NCI-H2029 (cell line): Measurements from ENCODE around the gene ZNF205.

ENCODE experiments used
- DNase-seq: peaks from one replicate; lab custom pipeline; 2025; lab: John Stamatoyannopoulos, UW

The ZNF205 gene

DNA sequence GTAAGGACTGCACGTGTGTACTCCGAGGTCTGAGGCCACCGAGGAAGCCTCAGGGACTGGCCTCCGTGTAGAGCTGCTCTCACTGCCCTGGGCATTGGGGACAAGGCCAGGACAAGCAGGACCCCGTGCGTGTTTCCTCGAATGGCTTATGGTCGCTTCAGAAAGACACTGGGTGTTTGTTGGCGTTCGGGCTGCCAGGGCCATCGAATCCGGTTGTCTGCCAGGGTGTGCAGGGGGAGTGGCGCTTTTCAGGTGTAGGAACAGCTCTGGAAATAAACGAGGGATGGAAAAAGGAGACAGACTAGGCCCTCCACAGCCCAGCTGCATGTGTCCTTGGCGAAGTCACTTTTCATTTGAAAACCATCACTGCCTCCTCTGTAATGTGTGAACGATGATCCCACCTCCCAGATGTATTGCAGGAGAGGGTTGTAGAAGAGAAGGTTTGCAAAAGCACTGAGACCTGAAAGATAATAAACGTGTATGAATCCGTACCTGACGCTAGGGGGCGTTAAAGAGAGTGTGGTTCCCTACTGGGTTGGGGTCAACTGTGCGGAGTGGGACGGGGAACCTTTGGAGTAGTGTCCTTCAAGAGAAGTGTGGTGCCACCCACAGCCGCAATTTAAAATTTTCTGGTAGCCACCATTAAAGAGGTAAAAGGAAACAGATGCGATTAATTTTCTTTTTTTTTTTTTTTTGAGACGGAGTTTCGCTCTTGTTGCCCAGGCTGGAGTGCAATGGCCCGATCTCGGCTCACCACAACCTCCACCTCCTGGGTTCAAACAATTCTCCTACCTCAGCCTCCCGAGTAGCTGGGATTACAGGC is 11.2 kb upstream of the ZNF205 start:
- DNase-seq = no peak

DNA sequence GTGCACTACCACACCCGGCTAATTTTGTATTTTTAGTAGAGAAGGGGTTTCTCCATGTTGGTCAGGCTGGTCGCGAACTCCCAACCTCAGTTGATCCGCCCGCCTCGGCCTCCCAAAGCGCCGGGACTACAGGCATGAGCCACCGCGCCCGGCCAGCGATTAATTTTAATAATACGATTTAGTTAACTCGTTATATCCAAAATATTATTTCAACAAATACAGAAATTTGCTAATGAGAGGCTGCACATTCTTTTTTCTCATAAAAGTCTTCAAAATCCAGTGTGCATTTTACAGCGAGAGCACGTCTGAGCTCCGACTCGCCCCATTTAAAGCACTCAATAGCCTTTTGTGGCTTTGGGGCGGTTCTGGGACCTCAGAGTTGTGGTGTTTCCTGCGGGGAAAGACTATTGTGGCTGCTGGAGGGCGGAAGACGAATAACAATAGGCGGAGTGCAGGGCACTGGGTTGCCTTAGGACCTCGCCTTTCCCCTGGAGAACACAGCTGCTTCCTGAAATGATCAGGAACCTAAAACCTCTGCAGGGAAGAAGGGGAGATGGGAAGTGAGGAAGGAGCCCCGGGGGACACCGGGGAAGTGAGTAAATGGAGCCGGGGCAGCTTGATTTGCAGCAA is 10.4 kb upstream of the ZNF205 start:
- no peak for DNase-seq

DNA sequence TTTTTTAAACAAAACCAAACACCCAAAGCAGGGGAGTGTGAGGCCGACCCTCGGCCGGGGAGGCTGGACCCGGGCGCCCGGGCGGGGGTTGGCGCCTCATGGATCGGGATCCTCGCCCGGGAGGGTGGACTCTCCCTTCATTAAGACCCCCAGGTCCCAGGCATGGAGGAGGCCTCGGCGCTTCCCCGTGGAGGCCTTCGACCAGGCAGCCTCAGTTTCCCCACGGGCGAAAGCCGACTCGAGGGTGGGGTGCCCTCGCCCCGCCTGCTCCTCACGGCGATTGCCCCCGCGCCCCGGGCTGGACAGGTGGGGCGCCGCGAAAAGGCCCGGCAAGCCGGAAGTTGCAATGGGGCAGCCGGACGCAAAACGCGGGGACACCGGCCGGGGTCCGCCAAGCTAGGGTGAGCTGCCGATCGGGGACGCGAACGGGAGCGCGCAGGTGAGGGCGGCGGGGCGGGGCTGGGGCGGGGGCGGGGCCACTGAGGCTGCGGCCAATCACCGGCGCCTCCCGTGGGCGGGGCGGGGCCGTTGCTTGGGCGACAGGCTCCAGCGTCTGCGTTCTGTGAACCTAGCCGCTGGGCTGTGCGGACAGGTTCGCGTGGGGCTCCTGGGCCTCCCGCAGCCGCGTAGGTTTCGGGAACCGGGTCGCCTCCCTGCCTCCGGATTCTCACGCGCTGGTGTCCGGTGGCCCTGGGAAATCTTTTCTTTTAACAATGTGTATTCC is 6.0 kb upstream of the ZNF205 start:
- peak; percentile 84 for DNase-seq

DNA sequence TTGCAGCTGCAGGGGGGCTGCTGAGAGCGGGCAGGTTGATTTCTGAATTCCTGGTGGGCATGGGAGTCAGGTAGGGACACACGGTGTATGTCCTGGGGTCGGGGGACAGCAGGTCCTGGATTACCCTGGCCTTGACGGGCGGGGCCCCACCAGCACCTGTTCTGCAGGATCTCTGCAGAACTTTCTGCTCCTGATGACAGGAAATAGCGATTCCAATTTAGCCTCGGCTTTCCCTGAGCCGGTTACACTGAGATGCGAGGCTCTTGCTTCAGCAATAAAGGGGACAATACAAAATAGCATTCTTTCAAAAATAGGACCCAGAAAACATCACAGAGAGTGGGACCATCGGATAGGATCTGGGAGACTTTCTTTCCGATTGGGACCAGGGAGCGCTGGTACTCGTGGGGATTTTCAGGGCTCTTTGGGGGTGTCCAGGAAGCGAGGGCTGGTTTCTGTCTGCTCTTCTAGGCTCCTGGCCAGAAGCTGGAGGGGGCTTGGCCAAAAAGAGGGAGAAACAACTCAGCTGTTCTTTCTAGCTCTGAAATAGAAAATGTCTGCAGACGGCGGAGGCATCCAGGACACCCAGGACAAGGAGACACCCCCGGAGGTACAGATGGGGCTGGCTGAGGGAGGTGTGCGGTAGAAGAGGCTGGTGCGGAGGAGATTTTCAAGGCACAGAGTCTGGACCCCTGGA is 642 bp downstream of the ZNF205 start:
- no peak for DNase-seq

DNA sequence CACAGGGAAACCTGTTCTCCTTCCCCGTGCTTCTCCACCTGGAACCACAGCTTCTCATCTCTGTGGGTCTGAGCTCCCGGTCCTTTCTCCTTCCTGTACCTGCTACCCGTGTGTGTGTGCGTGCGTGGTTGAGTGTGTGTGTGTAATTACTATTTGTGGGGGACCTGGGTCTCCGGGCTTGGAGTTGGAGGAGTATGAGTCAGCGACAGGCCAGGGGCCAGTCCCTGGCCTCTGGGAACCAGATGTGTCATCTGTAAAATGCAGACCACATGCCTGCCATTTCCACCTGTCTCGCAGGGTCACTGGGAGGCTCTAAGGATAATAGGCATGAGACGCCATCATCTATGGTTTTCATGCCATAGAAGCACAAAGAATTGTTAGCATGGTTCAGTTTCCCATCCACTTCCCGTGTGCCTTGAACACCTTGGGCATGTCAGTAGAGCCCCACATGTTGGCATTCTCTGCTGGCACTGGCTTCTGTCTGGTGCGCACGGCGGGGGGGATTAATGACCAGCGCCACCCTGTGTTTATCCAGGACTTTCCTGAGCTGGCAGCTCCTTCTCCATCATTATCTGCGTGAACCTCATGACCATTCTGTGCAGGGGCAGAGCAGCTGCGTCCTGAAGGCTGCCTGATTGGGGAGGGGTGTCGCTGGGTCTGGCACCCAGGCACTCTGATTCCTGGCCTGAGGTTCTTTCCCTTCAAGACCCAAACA is 1.5 kb downstream of the ZNF205 start:
- no peak for DNase-seq

DNA sequence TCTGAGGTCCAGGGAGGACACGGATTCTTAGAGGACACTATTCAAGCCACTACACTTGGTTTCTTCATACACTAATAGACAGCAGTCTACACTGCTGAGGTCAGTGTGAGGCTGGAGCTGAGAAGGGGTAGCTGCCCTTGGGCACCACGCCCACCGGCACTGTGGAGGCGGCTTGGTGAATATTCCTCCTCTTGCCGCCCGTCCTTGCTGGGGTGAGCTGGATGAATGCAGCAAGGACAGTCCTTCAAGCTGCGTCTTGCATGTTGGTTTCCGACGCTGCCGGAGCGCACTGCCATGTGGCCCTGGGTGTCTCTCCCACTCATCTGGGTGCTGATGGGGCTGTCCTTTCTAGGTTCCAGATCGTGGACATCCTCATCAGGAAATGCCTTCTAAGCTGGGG is 2.6 kb downstream of the ZNF205 start:
- no peak for DNase-seq

DNA sequence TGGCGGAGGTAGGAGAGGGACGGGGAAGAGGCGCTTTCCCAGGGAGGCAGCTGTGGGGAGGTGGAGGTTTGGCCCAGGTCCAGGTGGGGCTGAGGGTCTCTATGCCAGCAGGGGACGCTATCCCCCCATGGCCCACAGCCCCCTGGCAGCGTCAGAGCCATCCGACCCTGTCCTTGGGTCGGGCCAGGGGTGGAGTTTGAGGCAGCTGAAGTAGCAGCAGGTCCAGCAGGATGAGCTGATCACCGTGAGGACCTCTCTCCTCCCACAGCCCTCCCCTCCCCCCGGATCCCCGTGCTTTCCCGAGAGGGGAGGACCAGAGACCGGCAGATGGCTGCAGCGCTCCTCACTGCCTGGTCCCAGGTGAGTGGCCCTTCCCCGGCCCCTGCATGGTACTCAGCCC is 3.2 kb downstream of the ZNF205 start:
- no peak for DNase-seq

DNA sequence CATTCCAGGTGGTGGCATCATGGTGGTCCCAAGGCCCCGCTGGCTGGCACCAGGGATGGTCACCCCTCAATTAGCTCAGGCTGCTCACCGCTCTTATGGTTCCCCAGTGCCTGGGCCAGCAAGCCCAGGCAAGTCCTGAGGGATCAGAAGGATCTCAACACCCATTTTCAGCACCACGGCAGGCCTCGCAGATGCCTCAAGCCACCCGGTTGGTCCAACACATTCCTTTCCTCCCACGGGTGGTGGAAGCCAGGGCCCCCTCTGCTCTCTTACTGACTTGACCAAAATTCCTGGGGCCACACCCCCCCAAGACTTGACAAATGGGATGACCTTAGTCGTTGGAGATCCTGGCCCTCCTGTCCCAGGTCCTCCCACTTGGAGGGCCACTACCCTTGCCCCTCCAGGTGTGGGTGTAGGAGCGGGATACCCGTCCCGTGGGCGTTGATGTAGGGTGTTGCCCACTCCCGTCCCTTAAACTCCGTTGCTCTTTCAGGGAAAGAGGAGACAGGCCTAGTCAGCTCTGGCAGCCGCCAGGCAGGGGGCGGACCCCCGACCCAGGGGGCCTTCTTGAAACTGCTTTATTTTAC is 5.9 kb downstream of the ZNF205 start:
- no peak for DNase-seq

DNA sequence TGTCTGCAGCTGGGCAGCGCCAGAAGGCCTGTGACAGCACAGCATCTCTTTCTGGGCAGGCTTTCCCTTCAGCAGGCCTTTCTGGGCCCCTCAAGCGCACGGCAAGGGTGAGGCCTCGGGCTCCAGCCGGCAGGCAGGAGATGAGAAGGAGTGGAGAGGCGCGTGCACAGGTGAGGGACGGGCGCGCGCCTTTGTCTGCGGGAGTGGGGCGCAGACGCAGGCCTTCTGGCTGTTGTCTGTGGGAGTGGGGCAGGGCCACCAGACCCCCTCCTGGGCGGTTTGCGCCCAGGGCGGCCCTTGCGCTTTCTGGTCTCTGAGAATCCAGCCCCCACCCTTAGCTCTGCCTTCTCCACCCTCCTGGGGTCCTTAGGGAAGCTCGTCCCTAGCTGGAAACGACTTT is 6.5 kb downstream of the ZNF205 start:
- no peak for DNase-seq

DNA sequence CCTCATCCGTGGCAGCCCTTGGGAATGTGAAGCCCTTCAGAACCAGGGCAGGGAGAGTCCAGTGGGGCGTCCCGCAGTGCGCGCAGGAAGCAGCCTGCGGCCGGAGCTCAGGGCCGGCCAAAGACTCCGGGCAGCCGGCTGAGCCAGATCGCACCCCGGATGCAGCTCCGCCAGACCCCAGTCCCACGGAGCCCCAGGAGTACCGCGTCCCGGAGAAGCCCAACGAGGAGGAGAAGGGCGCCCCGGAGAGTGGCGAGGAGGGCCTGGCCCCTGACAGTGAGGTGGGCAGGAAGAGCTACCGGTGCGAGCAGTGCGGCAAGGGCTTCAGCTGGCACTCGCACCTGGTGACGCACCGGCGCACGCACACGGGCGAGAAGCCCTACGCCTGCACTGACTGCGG is 6.9 kb downstream of the ZNF205 start:
- DNase-seq = no peak

DNA sequence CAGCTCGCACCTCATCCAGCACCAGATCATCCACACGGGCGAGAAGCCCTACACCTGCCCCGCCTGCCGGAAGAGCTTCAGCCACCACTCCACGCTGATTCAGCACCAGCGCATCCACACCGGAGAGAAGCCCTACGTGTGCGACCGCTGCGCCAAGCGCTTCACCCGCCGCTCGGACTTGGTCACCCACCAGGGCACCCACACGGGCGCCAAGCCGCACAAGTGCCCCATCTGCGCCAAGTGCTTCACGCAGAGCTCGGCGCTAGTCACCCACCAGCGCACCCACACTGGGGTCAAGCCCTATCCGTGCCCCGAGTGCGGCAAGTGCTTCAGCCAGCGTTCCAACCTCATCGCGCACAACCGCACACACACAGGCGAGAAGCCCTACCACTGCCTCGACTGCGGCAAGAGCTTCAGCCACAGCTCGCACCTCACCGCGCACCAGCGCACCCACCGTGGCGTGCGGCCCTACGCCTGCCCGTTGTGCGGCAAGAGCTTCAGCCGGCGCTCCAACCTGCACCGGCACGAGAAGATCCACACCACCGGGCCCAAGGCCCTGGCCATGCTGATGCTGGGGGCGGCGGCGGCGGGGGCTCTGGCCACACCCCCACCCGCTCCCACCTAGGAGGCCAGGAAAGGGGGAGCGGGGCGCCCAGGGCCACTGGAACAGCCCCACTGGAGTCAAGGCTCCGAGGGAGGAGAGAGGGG is 7.5 kb downstream of the ZNF205 start:
- no peak for DNase-seq

DNA sequence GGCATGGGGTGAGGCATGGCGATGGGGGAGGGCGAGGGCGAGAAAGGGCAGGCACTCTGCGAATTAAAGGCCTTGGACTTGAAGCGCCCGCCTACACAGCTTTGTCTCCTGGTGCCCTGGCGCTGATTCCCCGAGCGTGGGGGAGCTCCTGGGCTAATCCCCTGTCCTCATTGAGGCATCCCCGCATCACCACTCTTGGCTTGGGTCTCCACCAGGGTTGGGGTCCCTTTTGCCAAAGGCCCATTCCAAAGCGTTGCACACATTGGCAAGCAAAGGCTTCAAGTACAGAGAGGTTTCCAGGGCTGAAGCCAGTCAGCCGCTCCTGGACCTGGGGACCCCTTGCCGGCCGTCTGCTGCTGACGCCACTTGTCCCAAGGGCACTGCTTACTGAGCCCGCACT is 8.0 kb downstream of the ZNF205 start:
- no peak for DNase-seq

DNA sequence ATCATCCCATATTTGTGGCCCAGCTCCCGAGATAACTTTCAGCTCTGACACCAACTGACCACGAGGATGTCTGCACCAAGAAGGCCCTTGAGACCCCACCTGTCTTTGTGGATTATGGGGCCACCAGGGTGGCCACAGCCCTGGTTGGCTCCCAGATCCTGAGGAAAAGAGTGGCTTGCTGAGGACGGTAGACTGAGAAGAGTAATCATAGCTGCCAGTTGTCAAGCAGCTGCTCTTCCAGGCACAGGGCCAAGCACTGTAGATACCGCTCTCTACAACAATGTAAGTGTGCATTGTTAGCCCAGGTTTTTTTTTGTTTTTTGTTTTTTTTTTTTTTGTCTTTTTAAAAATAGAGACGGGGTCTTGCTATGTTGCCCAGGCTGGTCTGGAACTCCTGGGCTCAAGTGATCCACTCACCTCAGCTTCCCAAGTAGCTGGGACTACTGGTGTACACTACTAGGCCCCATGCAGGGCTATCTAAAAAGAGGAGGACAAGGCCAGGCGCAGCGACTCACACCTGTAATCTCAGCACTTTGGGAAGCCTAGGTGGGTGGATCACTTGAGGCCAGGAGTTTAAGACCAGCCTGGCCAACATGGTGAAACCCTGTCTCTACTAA is 9.6 kb downstream of the ZNF205 start:
- peak; percentile 56 for DNase-seq

DNA sequence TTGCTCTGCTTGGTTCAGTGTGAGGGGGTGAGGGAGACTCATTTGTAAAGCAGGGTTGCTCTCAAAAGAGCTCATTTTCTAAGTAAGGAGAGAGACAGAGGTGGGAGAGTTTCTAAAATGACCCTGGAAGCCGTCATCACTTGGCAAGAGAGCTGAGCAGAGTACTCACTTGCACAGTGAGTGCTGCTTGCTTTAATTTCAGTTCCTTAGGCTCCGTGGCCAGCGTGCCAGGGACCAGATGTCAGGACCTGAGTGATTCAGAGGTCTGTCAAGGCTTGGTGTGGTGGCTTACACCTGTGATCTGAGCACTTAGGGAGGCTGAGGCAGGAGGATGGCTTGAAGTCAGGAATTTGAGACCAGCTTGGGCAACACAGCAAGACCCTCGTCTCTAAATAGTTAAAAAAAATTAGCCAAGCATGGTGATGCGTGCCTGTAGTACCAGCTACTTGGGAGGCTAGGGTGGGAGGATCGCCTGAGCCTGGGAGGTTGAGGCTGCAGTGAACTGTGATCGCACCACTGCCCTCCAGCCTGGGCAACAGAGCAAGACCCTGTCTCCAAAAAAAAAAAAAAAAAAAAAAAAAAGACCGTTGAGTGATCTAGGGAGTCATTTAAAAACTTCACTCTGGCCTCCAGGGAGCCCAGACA is 10.7 kb downstream of the ZNF205 start:
- no peak for DNase-seq

DNA sequence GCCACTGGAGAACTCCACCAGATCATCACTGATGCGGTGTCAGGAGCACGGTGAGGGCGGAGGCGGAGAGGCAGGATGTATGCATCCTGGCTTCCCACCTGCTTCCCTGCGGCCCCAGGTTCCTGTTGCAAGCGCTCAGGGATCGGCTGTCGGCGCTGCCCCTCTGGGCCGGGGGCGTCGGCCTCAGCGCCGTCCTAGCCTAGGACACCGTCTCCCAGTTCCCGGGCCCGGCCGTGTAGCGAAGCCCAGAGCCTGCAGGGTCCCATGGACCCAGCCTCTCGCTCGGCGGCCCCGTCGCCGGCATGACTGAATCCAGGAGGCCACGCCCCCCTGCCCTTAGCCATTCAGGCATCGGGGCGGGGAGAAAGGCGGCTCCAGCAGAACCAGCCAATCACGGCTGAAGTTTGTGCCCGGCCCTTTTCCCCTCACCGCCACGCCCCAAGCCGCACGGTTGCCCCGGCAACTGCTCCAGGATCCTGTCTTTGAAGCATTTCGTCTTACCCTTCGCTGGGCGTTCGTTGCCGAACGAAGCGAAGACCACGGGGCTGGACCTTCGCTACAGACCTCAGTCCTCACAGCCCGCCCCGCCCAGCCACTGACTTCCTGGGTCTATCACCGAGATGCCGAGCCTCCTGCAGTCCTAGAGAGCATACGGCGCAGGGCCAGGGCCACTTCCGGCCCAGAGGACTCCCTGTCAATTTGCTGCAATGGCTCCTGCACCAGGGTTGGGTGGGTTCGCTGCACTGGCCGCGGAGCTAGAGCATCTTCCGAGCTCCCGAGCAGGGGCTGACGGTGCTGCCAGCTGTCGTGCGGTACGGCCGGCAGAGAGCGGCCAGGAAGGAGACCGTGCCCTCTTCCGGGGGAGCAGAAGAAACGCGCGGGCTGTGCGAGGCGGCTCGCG is 11.8 kb downstream of the ZNF205 start:
- DNase-seq = peak; percentile 92

DNA sequence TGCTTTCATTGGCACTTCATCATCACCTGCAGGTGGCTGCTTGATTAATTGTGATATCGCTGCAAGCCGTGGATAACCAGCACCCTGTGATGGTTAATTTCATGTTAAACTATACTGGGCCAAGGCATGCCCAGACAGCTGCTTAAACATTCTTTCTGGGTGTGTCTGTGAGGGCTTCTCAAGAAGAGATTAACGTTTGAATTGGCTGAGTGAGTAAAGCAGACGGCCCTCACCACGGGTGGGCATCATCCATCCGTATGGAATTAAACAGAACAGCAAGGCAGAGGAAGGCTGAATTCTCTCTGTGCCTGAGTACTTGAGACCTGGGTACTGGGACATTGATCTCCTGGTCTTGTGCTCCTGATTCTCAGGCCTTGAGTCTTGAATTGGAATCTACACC is 15.4 kb downstream of the ZNF205 start:
- no peak for DNase-seq

DNA sequence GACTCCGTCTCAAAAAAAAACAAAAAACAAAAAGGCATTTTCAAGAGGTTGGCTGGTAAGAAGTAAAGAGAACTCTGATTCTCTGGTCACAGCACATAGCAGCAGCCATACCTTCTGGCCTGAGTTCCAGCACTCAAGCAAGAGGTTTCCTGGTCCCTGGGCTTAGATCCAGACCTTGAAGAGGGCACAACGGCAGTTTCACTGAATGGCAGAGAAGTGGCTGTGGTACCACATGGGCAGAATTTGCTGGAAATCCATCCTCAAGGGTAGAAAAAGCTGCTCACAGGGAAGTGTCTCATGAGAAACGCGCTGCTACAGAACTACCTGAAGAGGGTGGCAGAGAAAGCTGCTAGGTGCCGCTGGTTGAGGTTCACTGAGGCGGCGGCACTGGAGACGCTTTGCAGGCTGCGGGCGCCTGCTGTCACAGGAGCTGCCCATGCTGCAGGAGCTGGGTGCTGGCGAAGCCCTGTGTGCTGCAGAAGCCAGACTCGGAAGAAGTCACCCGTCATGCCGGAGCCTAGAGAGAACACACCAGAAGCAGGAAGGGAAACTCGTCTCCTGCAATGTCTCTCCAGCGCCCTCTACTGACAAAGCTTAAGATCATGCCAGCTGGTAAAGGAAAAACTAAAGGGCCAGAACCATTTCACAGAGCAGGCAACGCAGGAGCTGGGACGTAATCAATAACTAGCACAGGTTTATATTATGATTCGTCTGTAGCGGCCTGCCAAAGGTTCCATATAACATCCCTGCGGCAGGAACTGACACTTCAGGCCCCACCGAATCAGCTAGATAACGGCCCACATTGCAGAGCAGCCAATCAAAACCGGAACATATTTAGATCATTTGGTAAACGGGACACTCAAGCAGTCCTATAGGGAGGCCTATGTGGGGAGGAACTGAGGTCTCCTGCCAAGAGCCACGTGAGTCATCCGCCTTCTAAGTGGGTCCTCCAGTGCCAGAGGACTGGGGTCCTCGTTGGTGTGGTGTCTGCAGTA is 17.0 kb downstream of the ZNF205 start:
- peak; percentile 79 for DNase-seq
